ENCODE measurements around the gene DHRS13.
A peak's percentile ranks its signal among the peaks of the same experiment; 100 is the strongest.
"Not testable (repeated sequence)": the region's sequence is repeated elsewhere in the genome, so short reads cannot be mapped to it uniquely, and the experiment has no call there.

DHRS13 gene

DNA sequence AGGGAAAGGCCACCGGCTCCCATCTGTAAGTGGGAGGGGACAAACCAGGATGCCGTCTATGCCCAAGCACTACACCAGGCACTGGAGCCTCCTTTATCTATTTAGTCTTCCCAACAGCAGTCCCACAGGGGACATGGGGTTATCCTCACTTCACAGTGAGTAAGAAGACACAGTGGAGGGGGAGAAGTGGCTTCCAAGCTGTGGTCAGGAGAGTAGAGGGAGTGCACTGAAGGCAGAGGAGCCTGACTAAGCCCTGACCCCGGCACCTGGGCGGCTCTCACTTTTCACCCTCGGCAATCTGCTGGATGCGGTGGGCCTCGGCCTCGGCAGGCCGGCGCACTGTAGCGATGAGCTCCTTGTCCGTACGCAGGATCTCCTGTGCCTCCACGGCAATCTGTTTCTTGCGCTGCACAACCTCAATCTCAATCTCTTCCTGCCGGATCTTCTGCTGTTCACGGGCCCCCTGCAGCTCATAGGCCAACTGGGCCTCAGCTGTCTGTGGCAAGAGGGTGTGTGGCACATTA, 21.3 kb downstream of the DHRS13 start:
- no peak for DNase-seq

DNA sequence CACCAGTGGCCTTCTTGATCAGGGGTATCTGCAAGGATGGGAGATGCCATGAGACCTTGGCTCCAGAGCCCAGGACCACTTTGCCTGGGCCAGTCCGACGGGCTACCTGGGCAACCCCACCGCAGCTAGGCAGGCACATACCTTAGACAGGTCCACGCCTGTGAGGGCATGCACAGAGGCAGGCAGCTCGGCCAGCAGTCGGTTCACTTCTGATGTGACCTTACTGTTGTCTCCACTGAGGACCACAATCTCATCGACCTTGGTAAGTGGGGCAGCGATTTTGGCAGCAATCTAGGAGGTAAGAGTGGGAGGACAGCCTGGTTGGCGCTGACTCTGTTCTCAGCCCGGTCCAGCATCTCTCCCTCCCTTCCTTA, 22.3 kb downstream of the DHRS13 start:
- no peak for DNase-seq

DNA sequence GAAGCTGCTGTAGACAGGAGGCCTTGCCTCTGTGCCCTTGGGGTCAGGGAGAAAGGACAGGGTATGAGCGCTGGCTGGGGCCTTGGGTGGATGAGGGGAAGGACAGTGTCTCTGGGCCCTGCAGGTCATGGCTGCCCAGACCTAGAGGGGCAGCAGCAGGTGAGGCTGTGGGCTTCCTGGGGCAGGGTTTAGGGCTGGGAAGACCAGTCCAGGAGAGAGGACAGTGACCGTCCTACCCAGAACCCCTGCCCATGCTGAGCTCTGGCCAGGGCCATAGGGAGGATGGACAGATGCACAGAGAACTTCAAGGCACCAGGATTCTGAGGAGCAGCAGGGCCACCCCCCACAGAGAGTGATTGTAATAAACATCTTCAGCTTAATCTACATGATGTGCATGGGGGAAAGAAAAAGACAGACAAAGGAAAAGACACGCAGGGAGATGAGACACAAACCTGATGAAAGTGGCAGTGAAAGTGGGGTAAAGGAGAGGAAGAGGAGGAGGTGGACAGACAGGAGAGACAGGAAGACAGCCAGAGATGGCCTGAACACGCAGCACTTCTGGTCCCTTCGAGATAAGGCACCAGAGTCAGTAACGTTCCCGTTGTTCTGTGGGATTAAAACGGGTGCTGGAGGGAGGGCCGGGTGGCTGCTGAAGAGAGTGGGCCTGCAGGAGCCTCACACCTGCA, 22.9 kb downstream of the DHRS13 start:
- DNase-seq = no peak

DNA sequence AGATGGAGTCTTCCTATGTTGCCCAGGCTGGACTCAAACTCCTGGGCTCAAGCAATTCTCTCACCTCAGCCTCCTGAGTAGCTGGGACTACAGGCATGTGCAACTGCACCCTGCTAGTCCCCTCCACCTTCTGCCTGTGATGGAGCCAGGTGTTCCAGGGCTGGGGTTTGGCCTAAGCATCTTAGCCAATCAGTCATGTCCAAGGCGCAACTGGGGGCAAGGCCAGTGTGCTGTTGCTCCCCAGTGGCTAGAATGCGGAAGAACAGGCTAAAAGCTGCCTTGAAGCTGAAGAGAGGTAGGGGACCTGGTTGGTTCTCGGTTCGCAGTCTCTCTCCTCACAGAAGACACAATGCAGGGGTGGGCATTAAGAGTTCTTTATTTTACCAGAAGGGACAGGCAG, 23.9 kb downstream of the DHRS13 start:
- no peak for DNase-seq

DNA sequence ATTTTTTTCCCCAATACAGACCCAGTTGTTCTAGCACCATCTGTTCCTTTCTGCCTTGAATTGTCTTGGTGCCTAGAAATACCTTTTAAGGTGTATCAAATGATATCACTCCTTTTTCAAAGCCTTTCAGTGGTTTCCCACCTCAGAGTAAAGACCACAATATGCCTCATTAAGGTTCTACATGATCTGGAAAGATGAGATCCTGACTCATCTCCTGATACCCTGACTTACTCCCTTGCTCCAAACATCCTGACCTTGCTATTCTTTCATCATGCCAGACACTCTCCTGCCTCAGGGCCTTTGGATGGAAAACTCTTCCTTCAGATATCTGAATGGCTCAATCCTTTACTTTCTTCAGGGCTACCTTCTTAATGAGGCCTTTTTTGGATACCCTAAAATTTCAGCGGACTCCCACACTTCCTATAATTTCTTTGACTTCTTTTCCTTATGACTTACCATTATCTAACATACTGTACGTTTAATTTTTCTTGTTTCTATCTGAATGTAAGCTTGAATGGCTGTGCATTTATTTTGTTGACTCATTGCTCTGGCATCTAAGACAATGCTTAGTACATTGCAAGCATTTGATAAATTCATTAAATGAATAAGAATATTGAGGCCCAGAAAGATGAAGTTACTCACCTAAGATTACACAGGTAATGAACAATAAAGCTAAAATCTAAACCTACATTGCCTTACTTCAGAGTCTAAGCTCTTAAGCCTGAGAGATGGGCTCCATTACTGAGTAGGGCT, 24.5 kb downstream of the DHRS13 start:
- DNase-seq = no peak

DNA sequence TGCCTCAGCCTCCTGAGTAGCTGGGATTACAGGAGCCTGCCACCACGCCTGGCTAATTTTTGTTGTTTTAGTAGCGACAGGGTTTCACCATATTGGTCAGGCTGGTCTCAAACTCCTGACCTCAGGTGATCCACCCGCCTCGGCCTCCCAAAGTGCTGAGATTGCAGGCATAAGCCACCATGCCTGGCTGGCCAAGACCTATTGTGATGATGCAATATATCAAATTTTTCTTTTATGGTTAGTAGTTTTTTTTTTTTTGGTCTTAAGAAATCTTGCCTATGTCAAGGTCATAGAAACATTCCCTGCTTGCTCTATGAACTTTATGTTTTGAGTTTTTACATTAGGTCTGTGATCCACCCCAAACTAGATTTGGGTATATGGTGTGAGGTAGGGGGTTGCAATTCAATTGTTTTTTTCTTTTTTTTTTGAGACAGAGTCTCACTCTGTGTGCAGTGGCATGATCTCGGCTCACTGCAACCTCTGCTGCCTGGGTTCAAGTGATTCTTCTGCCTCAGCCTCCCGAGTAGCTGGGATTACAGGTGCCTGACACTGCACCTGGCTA, 25.6 kb downstream of the DHRS13 start:
- DNase-seq = not testable (repeated sequence)

DNA sequence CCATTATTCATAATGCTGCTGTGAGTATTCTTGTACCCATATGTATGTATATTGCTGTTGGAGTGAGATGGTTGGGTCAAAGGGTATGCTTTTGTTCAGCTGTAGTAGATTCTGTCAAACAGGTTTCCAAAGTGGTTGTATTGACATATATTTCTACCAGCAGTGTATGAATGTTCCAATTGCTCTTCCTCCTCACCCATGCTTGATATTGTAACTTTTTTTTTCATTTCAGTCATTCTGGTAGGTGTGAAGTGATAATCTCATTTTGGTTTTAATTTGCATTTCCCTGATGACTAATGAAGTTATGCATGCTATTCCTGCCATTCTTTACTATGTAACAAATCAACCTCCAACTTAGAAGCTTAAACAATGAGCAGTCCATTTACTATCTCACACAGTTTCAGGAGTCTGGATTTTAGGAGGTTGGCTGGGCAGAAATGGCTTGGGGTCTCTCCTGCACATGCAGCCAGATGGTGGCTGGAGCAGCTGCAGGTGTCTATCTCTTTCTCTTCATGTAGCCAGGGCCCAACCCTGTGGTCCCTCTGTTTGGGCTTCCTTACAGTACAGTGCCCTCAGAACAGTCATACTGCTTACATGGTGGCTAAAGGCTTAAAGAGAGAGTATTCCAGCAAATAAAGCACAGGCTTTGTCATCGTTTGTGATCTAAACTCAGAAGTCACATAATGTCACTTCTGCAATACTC, 26.9 kb downstream of the DHRS13 start:
- no peak for DNase-seq

DNA sequence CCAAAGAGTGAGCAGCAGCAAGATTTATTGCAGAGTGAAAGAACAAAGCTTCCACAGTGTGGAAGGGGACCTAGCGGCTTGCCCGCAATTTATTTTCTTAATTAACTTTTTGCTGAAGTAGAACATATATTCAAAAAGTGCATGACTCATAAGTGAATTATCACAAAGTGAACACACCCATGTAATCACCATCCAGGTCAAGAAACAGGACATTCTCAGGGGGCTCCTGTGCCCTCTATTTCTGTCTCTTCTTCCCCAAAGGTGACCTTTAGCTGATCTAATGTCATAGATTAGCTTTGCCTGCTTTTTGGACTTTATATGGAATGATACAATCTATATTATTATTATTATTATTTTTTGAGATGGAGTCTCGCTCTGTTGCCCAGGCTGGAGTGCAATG, 28.1 kb downstream of the DHRS13 start:
- no peak for DNase-seq

DNA sequence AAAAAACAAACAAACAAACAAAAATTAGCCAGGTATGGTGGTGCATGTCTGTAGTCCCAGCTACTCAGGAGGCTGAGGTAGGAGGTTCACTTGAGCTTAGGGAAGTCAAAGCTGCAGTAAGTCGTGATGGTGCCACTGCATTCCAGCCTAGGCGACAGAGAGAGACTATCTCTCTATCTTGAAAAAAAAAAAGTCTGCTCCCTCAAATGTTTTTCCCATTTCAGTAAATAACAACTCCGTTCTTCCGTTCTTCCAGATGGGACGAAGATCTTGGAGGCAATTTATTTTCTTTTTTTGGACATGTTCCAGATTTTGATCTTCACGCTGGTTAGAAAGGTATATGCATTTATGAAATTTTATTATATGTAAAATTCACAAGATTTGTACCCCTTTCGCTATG, 29.0 kb downstream of the DHRS13 start:
- DNase-seq = no peak

DNA sequence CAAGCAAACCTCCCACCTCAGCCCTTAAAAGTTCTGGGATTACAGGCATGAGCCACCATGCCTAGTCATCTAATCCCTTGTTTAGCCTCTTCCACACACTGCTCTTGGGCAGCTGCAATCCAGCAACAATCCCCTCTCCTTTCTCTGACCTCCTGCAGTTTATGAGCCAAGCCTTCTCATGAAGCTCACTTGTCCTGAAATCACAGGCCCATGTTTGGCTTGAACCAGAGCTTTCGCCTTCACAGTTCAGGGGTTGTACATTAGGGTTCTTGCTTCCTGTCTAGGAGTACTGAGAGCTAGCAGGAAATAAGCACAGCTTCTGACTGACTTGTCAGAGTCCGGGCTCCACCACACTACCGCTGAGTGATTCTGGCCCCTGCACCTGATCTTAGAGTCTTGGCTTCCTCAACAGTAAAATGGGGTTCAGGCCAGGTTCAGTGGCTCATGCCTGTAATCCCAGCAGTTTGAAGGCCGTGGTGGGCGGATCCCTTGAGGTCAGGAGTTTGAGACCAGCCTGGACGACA, 31.8 kb downstream of the DHRS13 start:
- peak; percentile 38 for DNase-seq

DNA sequence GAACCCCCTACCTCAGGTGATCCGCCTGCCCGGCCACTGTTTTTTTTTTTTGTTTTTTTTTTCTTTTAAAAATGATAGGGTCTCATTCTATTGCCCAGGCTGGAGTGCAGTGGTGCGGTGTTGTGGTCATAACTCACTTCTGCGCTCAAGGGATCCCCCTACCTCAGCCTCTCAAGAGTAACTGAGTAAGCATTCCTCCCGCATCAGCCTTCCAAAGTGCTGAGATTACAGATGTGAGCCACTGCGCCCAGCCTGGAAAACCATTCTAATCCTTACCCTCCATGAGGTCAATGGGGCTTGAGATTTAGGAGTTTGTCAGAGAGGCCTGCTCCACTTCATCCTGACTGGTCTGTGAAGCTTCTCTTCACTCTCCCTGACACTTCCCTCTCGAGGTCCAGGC, 35.6 kb downstream of the DHRS13 start:
- no peak for DNase-seq

DNA sequence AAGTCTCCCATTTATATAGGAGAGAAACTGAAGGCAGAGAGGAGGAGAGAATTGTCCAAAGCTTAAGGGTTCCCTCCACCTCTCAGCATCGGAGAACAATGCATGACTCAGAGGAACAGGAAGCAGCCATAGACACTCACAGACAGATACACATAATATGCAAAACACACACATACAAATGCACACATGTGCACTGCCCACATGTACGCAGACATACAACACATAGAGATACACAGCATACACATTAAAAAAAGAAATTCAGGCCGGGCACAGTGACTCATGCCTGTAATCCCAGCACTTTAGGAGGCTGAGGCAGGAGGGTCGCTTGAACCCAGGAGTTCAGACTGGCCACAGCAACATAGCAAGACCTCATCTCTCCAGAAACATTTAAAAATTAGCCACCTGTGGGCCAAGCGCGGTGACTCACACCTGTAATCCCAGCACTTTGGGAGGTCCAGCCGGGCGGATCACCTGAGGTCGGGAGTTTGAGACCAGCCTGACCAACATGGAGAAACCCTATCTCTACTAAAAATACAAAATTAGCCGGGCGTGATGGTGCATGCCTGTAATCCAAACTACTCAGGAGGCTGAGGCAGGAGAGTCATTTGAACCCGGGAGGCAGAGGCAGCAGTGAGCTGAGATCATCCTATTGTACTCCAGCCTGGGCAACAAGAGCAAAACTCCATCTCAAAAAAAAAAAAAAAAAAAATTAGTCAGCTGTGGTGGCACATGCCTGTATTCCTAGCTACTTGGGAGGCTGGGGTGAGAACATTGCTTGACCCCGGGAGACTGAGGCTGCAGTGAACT, 36.7 kb downstream of the DHRS13 start:
- no peak for DNase-seq

DNA sequence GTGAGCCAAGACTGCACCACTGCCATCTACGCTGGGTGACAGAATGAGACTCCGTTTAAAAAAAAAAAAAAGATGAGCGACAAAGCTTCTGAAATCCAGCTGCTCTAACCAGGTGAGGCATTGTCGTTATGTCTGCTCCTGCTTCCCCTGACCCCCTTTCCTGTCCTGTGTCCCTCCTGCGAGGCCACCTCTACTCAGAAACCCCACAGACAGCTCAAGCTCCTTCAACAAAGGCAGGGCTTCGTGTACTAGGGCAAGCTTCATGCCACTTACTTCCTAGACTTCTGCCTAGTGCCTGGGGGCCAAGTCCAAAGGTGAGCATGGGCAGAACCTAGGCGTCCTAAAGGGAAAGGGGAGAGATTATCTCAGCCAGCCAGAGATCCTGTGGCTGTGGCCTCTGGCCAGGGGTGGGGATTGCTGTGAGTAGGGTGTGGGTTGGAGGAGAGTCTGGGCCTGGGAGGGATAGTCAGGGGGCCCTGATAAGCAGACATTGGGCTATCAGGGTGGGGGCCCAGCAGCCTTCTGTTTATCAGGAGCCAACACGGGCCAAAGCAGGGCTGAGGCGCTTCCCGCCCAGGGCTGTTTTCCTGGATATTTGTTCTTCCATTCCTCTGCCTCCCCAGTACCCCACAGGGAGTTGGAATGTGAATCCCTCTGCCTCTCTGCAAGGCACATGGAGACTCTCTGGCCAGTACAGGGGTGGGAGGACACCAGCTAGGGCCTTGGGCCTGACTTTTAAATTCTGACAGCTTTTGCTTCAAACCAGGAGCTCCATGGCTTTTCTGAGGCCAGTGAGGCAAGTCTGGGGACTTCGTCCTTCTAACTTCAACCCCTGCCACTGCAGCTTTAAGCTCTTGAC, 37.7 kb downstream of the DHRS13 start:
- DNase-seq = no peak

DNA sequence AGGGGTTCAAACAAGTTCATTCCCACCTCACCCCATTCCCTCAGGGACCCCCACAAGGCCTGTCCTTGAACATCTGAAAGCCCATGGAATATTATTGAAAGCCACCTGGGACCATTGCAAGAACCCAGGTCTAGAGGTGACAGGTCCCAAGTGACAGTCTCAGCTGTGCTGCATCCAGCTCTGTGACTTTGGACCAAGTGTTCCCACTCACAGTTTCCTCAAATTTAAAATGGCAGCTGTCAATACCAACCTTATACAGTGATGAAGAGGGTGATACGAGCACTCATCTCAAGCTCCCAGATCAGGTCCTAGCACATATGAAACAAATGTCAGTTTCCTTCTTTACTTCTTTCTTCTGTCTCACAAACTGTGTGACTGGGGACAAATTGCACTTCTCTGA, 38.9 kb downstream of the DHRS13 start:
- DNase-seq = no peak

DNA sequence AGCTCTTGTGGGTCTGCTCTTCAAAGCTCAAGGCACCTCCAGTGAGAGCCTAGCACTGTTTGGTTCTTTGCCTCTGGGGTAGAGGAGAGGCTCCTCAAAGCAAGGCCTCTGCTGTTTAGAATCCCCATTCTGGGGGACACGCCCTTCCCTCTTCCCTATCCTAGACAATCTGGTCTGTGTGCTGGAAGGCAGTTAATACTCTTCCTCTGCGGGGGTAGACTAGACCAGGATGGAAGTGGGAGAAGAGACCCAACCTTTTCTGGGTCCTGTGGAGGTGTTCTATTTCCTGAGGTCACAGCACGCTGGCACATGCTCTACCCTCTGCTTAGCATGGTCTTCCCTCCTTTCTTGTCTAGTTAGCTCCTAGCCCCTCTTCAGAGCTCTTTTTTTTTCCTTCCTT, 40.3 kb downstream of the DHRS13 start:
- no peak for DNase-seq

DNA sequence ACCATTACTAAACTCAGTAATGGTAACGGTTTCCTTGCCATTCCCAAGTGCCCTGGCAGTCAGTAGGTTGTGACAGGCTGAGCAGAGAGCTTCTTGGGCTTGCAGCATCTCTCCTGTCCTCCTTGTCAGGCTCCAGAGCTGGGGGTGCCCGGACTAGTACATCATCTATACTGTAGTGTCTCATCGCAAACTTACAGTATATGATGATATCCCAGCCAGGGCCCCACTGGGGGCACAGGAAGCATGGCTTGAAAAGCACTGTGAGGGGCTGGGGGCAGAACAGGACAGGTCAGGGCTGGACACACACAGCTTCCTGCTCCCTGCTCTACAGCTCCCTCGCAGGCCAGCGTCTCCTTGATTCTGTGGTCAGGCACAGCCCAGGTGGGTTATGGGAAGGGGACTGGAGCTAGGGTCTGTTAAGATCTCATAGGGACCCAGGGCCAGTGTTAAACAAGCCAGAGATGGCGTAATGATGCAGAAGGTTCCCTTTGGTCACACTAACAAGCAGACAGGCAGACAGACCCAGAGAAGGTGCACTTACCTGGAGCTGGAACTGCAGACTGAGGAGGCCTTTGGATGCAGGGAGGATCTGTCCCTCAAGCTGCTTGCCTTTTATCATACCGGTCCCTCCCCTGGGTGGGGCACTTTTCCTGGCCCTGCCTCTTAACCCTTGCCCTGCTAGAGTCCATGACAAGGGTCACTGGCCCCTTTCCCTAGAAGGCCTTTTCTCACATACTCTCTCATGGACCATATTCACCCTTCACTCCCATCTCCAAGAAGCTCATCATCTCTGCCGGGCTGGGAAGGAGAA, 41.3 kb downstream of the DHRS13 start:
- DNase-seq = no peak

DNA sequence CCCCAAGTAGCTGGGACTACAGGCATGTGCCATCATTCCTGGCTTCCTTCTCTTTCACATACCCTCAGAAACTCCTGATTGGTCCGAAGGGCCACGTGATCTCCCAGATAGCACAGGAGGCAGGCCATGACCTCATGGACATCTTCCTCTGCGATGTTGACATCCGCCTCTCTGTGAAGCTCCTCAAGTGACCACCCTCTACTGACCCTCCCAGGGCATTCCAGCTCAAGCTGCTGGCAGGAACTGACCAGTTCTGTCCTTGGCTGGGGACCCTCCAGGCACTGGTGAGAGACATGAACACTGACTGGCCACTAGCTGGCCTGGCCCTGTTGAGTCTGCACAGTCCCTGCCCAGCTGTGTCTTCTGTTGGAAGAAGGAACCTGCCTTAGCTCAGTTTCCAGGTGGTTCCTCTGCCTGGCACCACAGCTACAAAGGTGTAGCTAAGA, 42.5 kb downstream of the DHRS13 start:
- DNase-seq = no peak

DNA sequence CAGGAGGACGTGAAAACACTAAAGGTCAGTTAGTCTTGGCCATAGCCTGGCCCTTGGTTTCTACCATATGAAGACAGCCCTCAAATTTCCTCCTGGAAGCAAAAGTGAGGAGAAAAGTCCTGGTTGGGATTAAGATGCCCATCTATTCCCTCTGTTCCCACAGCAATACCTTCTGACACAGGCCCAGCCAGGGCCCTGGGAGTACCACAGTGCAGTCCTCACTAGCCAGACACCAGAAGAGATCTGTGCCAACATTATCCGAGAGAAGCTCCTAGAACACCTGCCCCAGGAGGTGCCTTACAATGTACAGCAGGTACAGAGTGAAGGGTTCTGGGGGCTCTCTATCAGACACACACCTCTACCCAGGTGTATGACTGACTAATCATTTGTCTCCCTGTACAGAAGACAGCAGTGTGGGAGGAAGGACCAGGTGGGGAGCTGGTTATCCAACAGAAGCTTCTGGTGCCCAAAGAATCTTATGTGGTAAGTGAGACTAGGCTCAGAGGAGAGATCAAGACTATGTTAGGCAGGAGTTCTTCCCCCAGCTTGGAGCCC, 44.0 kb downstream of the DHRS13 start:
- no peak for DNase-seq

DNA sequence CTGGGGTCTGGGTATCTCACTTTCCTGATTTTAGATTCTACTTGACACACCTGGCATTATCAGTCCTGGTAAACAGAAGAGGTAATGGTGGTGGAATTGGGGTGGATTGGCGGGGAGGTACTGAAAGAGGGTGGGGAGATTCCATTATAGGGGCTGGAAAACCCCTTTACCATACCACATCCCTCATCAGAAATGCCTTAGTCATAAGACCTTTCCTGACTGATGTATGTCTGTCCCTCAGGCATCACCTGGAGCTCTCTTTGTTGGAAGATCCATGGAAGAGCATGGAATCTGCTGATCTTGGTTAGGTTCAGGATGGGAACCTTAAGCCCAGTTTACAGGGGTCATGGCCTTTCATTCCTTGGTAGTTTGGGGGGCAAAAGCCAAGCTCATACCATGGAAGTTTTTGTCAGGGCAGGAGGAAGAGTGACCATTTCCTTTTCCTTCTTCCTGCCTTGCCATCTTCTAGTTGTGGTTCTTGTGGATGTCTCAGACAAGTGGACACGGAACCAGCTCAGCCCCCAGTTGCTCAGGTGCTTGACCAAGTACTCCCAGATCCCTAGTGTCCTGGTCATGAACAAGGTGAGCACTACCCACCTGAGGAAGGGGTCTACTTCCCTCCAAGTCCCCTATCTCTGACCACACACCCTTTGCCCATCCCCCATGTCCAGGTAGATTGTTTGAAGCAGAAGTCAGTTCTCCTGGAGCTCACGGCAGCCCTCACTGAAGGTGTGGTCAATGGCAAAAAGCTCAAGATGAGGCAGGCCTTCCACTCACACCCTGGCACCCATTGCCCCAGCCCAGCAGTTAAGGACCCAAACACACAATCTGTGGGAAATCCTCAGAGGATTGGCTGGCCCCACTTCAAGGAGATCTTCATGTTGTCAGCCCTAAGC, 44.7 kb downstream of the DHRS13 start:
- DNase-seq = no peak

All from CD4-positive, alpha-beta T cell treated with Interleukin-15 for 1 hour (primary cell).